Fibroblast of villous mesenchyme (primary cell): Measurements from ENCODE around the gene CACHD1. TPM values are rescaled to one million over a fixed set of nuclear protein-coding genes. Genes with fewer than 3 reads are reported as not detected.

Experiments used
- DNase-seq: peaks from one replicate; pipeline ENCODE4 v3.0.0-alpha.2; 2010; ENCODE audit warnings: low read depth
- H3K4me3 ChIP-seq: 2 replicates; pipeline ENCODE4 v1.5.1; 2011; ENCODE audit warnings: low read depth, mild to moderate bottlenecking, low read length
- CTCF ChIP-seq: IDR thresholded peaks from 2 replicates; pipeline ENCODE4 v1.5.1; 2012; ENCODE audit warnings: low read depth, mild to moderate bottlenecking, low read length; ENCODE audit not compliant: insufficient read depth
- total RNA-seq: library from RNA; depleted of rRNA; stranded (reverse); fragments of >200 nt; gene quantifications from 2 replicates; pipeline ENCODE4 v1.2.3, GENCODE V29; 2012

The CACHD1 gene
- total RNA-seq, 1 donor: 11.2 TPM

- no peak overlapping the region for H3K4me3 ChIP-seq
- DNase-seq: no peak
- no peak for TF ChIP-seq CTCF
Observed at GRCh38 chr1:64655861-64656260, 185.9 kb downstream of the CACHD1 start.

GRCh38 chr1:64659478-64660138 is 189.7 kb downstream of the CACHD1 start:
- H3K4me3 ChIP-seq: no peak overlapping the region
- no peak for TF ChIP-seq CTCF
- DNase-seq: no peak

- H3K4me3 ChIP-seq: no peak overlapping the region
- DNase-seq: no peak
- peak; percentile 33 for TF ChIP-seq CTCF
Observed at GRCh38 chr1:64663668-64664067, 193.7 kb downstream of the CACHD1 start.

- no peak for TF ChIP-seq CTCF
- H3K4me3 ChIP-seq: no peak overlapping the region
- DNase-seq: no peak
Observed at GRCh38 chr1:64664299-64664698, 194.4 kb downstream of the CACHD1 start.

GRCh38 chr1:64669098-64669675 is 199.3 kb downstream of the CACHD1 start:
- DNase-seq: no peak
- H3K4me3 ChIP-seq: no peak overlapping the region
- no peak for TF ChIP-seq CTCF

- peak; percentile 38 for DNase-seq
- peak; percentile 75 for TF ChIP-seq CTCF
- H3K4me3 ChIP-seq: no peak overlapping the region
Observed at GRCh38 chr1:64675718-64676345, 205.9 kb downstream of the CACHD1 start.
